Fibroblast of skin of left quadriceps (primary cell): ENCODE results near the gene LSG1.
"Not testable (repeated sequence)": the region's sequence is repeated elsewhere in the genome, so short reads cannot be mapped to it uniquely, and the experiment has no call there.

Source experiments
- DNase-seq, 2 experiments: peaks; one replicate each; pipeline ENCODE4 v3.0.0-alpha.2; 2013; ENCODE audit warnings: low read depth in 2 of 2

LSG1 gene

DNA sequence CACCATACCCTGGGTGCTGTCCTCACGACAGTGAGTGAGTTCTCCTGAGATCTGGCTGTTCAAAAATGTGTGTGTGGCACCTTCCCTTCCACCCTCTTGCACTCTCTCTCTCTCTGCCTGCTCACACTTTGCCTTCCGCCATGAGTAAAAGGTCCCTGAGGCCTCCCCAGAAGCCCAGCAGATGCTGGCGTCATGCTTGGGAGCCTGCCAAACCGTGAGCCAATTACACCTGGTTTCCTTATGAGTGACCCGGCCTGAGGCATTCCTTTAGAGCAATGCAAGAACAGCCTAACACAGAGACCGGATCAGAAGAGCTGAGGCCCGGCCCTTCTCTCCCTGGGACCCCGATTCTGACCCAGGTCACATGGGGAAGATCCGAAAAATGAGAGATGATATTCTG is 54.2 kb downstream of the LSG1 start:
- DNase-seq, result no peak

DNA sequence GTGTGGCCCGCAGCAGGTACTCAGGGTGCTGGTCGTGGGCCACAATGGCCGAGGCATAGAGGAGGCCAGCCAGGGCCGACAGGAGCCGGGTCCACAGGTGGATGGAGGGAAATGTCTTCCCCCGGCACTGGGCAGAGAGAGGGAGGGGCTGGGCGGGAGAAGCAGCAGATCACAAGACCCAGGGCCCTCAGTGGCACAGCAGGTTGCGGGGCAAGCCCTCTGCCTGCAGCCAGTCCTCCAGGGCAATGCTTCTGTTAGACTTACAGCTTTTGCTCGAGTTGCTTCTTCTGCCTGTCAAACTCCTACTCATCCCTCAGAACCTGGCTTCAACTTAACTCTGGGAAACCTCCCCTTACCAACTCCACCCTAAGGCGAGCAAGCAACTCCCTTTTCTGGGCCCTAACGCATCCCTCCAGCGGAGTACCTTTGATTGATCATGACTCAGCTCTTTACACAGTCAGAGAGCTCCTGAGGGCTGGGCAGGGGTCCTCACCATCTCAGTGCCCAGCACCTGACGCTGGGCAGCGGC is 54.8 kb downstream of the LSG1 start:
- DNase-seq, result no peak

DNA sequence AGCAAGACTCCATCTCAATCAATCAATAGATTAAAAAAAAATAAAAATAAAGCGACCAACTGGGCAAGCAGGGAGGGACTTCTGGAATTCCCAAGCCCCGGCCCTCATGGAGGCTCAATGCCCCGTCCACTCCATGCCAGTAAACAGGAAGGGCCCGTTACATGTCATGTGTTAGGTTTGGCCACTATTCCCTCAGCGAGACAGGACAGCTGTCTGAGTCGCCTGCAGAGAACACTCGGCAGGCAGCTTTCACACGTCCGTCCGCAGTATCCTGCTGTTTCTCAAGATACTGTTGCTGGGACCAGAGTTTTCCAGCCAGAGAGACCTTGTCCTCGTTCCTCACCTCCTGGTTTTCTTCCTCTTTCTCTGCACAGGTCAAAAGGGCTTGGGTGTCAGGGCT is 56.8 kb downstream of the LSG1 start:
- no peak for DNase-seq

DNA sequence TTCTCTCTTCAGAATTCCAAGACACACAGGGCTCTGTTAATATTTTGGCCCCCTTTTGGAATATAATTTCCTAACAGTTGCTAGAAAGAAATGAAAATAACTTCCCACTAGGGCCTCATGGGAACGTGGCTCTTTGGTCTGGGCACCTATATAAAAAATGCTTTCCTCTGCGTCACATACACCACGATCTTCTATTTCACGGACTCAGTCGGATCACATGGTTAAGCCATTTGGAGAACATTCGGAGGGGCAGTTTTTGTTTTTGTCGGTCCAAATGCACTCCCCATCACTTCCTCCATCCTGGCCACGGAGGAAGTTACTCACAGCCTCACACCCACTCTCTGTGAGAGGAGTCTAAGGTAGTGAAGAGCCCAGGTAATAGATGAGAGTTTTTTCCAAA is 59.8 kb downstream of the LSG1 start:
- DNase-seq, result no peak

DNA sequence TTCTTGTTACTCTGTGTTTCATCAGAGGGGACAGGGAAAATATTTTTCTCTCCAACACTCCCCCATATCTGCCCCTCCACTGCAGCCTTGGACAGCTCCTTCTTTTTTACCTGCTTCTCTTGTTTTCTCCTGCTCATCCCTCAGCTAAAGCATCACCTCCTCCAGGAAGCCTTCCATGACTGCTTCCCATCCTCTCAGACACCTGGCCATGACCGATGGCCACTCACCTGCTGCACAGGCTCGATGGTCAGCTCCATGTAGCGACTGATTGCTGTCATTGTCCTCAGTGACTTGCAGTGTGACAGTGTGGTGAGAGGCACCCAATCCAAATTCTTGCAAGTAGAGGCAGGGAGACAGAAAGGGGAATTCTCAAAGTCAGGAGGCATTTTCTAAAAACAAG is 61.3 kb downstream of the LSG1 start:
- DNase-seq, result no peak

DNA sequence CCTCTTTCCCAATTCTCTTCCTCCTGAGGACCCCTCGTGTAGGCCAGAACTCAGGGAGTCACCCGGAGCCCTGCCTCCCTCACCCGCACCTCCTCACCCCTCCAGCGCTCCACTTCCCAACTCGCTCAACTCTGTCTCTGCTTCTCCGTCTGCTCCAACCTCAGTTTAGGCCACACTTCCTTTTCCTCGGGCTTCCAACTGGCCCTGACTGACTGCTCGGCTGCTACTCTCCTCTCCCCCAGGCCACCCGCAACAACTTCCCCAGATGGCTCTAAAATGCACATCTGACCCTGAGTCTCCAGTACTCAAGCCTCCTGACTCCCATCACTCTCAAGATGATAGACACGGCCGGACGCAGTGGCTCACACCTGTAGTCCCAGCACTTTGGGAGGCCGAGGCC is 62.4 kb downstream of the LSG1 start:
- DNase-seq, result no peak

DNA sequence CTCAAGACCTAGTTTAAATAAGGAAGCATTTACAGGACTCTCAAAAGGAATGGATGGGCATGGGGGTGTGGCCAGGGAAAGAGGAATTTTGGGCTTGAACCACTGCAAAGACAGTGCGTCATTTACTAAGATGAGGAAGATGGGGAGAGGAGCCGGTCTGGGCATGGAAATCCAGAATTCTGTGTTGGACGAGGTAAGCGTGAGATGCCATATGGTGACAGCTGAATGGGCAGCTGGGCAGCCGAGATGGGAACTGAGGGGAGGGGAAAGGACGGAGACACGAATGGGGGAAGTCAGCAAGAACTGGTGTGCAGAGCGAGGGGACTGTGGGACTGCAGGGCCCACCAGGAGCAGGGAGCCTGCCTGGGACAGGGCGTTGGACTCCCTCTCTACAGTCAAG is 63.0 kb downstream of the LSG1 start:
- no peak for DNase-seq

DNA sequence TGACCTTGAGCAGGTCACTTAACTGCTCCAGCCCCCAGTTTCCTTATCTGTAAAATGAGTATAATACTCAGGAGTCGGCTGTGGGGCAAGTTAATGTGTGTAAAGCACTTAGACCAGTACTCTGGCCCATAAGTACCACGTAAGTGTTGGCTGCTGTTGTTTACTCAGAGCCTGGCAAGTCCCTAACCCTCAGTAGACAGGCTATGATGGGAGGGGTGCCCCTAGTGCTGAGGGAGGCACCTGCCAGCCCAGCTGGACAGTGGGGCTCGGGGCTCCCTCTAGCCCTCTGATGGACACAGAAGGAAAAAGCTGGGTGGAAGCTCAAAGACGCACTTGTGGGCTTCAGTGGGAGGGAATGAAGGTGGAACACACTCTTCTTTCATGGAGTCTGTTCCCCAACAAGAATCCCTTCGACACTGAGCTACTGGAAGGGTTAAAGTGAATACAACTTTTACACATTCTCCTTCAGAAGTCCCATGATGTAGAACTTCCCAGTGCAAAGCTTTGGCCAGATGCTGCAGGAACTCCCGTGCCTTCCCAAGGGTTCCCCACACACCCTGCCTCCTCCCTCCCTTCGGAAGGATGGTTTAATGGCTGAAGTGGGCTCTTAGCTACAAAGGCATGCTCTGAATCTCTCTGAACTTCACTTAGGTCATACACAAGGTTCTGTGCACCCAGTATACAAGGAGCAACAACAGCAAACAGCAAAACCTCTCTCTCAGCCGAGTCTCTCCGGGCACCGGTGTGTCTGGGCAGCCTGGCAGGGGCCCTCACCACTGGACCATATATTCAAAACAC is 64.2 kb downstream of the LSG1 start:
- DNase-seq, result no peak

DNA sequence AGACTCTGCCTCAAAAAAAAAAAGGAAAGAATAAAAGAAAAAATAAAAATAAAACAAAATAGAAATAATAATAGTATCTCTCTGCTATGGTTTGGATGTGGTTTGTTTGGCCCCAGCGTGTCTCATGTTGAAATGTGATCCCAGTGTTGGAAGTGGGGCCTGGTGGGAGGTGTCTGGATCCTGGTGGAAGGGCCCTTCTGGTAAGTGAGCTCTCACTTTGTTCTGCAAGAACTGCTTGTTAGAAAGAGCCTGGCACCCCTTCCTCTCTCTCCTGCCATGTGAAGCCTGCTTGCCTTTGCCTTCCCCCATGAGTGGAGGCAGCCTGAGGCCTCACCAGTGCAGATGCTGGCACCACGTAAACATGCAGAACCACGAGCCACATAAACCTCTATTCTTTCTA is 65.0 kb downstream of the LSG1 start:
- DNase-seq, result no peak

DNA sequence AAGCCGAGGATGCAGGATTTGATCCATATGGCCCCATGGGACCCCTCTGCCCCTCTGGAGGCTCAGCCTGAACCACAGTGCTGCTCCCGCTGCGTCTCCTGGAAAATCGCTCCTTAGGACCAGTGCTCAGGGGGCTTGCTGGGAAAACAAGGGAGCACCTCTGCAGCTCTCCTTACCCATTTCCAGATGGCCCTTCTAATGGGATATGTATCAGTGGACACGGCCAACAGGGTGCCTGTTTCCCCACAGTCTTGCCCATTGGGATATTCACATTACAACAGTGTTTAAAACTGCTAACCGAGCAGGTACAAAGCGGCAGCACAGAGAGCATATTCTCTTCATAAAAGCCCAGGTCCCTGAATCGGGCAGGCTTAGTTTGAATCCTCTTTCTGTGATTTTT is 65.8 kb downstream of the LSG1 start:
- DNase-seq, result no peak

DNA sequence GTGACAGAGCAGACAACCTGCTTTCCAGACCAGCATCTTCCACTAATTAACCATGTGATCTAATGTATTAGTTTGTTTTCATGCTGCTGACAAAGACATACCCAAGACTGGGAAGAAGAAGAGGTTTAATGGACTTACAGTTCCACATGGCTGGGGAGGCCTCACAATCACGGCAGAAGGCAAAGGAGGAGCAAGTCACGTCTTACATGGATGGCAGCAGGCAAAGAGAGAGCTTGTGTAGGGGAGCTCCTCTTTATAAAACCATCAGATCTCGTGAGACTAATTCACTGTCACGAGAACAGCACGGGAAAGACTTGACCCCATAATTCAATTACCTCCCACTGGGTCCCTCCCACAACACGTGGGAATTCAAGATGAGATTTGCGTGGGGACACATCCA is 66.7 kb downstream of the LSG1 start:
- not testable (repeated sequence) for DNase-seq

DNA sequence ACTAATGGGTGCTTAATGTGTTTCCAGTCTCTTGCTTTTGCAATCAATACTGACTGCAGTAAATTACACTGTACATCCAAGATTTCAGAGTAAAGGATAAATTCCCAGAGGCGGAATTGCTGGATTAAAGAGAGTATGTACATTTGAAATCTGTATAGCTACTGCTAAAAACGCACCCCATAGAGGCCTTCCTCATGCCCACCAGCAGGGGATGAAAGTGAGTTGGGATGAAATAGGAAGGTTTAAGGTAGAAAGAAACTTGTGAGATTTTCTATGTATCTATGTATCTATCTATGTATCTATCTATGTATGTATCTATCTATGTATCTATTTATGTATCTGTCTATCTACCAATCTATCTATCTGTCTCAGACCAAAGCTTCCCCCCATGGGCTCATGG is 67.2 kb downstream of the LSG1 start:
- DNase-seq, result no peak

DNA sequence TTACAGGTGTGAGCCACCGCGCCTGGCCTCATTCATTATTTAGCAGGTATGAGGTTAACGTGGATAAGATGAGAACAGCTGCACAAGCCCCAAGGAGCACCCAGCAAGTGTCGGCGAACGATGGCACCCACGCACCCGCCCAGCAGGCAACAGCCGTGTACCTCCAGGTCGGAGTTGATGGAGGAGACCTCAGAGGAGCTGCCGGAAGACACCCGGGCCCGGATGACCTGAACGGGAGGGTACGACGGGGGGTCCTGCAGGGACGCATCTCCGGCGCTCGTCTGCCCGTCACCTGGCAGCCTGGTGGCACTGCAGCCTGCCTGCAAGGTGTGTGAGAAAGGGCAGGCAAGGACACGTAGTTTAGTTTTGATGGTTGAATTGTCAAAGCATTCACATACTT is 67.9 kb downstream of the LSG1 start:
- DNase-seq, result no peak

DNA sequence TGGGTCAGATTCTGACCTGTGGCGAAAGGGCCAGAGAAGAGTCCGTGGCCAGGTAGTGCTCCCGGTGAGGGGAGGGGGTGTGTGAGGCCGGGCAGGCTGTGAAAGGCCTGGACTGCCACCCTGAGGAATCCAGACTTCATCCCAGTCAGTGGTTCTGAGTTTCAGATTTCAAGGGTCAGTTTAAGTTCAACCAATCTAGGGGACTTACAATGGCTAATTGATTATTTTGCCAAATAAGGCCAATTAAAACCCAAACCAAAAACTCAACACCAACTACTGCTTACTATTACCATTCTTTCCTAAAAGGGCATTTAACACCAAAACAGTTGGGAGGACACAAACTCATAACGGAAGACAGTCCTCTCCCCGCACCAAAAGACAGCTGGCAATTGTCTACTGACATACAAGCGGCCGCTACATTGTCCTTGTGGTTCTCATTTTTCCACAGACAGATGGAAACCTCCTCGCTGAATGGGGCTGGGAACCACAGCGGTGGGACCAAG is 69.3 kb downstream of the LSG1 start:
- no peak for DNase-seq

DNA sequence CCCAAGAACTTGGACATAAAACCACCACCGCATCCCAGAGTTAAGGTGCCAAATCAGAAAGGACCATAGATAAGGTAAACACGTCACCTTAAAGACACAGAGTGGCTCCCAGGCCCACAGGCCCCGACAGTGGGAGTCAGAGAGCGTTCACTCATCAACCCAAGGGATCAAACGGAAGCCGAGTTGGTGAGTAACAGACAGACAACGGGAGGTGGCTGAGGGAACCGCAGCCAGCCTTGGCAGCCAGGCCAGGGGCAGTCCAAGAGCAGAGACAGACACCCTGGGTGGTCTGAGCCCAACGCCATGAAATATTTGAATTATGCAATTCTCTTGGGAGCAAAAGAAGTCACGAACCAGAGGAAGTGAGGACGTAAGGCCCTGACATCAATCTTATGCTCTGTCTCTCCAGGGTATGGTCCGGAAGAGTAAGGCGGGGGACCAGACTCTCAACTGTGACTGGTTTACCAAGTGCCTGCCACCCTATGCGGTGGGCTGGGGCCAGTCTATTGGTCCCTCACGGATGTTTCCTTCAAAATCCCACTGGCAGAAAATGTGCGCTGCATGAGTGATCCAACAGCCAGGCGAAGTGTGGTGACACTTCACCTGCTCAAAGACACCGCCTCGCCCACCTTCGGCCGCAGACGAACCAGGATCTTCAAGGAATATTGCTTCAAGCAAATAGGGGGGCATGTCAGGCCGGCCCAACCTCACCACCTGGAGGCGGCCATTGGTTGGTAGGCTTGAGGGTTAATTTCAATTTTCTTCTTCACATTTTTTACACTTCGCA is 73.0 kb downstream of the LSG1 start:
- DNase-seq, result peak; percentile 77 to 83

DNA sequence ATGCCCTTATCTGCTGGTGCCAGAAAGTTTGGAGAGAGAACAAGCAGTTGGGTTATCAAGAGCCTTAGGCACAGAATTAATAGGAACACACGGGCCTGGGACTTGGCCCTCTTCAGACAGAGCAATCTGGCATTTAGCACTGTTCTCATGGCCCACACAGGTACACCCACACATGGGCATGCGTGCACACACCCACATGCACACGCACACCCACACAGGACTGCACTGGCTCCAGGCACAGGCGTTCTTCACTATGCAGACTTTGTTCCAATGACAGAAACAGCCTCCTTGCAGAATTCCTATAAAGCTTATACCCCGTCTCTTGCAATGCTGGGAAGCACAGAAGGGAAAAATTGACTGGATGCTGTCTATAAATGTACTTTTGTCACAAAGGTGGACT is 75.1 kb downstream of the LSG1 start:
- DNase-seq, result no peak

DNA sequence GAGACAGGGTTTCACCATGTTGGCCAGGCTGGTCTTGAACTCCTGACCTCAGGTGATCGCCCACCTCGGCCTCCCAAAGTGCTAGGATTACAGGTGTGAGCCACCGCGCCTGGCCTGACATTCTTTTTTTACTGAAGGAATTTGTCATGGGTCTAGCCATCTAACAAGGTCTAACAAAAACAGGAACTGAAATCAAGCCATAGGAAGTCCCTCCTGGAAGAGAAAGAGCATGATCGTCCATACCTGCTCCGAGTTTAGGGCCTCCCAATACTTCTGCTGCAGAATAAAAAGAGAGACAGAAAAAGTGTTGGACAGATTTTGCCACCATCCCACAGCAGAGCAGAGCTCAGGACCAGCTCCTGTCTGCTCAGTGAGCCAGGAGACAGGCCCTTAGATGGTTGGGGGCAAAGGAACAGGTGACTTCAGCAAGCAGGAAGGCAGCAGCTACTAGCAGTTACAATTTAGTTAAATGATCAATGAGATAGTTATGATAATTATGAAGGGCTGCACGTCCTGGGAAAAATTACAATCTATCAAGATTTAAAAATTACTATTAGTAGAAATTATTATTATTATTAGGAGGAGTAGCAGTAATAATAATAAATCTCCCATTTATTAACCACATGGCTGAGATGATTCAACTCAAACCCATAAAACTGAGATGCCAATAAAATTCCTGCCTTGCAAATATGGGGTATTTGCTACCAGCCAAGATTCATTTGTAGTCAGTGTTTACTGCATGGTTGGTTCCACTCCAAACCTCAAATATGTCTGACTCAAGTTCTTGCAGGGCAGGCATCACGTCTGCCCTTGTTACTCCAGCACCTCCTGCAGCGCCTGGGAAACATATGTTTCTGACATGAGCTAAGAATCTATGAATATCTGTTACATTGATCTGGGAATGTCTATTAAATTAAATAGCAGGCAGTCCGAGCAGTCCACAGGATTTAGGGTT is 78.9 kb downstream of the LSG1 start:
- peak; percentile 99 for DNase-seq
